ENCODE measurements around the gene SERPINA4.

DNA sequence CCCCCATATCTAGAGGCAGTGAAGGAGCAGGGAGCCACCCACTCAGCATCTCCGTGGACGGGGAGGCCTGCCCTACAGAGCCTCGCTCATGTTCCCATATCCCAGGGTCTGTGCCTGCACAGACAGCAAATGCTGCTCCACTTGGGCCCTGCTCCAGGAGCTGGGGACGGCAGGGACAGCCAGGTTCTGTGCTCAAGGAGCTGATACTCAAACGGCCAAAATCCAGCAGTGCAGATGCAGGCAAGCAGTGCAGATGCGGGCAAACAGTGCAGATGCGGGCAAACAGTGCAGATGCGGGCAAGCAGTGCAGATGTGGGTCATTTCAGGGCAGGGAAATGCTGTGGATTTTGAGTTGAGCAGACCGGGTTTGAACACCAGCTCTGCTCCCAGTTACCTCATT, 45.8 kb upstream of the SERPINA4 start:
- no peak for TF ChIP-seq NRF1 (IDR thresholded peaks at IDR 0.05; ENCODE audit: low read depth, low read length)
- no peak for TF ChIP-seq CEBPB (IDR thresholded peaks at IDR 0.05; ENCODE audit: low read depth, low read length)

All from H1 (cell line).